PC-3 (cell line): ENCODE data around the gene GPR89B. TPM values are rescaled to one million over a fixed set of nuclear protein-coding genes. Genes with fewer than 3 reads are reported as not detected.

Experiments used
- ATAC-seq: fragments of 200-7000 bp; cut with Tn5 transposase; 2 replicates; pipeline ENCODE4 v1.9.1; 2020; ENCODE audit warnings: mild to moderate bottlenecking, moderate library complexity
- BruUV-seq: library from RNA; stranded (reverse); fragments of 400-500 nt; replicated peaks from 2 replicates; lab custom pipeline; 2021; lab: Mats Ljungman, UMichigan
- CTCF ChIA-PET: fragments of 300-600 bp; sonication (Branson Sonifier 250); formaldehyde crosslinking; loops from one replicate; lab custom pipeline; 2022; ENCODE audit warnings: antibody characterized with exemption; lab: Charles Lee
- POLR2A ChIA-PET: fragments of 300-600 bp; sonication (Branson Sonifier 250); formaldehyde crosslinking; loops from one replicate; lab custom pipeline; 2022; ENCODE audit warnings: antibody characterized with exemption; ENCODE audit not compliant: unreplicated experiment; lab: Charles Lee
- DNase-seq: peaks from one replicate; pipeline ENCODE4 v3.0.0-alpha.2; 2015
- H2AFZ ChIP-seq: fragments of 300-600 bp; sonication (generic); 2 replicates; pipeline ENCODE4 v1.6.0; 2016; ENCODE audit warnings: antibody characterized with exemption, low read length
- H3F3A ChIP-seq: fragments of 300-600 bp; sonication (generic); one replicate; pipeline ENCODE4 v1.6.0; 2017; ENCODE audit warnings: antibody characterized with exemption, low read length, control low read depth, mild to moderate bottlenecking; ENCODE audit not compliant: unreplicated experiment
- H3K27ac ChIP-seq: fragments of 300-600 bp; sonication (generic); 2 replicates; pipeline ENCODE4 v1.5.1; 2016; ENCODE audit warnings: mild to moderate bottlenecking, low read length
- H3K27me3 ChIP-seq: fragments of 300-600 bp; sonication (generic); 2 replicates; pipeline ENCODE4 v1.6.1; 2016; ENCODE audit warnings: low read length, mixed read lengths
- H3K36me3 ChIP-seq: fragments of 300-600 bp; sonication (generic); 2 replicates; pipeline ENCODE4 v1.6.1; 2016; ENCODE audit warnings: low read depth, mixed run types, low read length, mixed read lengths
- H3K4me1 ChIP-seq: fragments of 300-600 bp; sonication (generic); 2 replicates; pipeline ENCODE4 v1.5.1; 2016; ENCODE audit warnings: low read length; ENCODE audit not compliant: insufficient read depth
- H3K4me2 ChIP-seq: fragments of 300-600 bp; sonication (generic); 2 replicates; pipeline ENCODE4 v1.6.0; 2016; ENCODE audit warnings: low read length
- H3K4me3 ChIP-seq: fragments of 300-600 bp; sonication (generic); 2 replicates; pipeline ENCODE4 v1.5.1; 2016; ENCODE audit warnings: mild to moderate bottlenecking, low read length, mixed read lengths
- H3K79me2 ChIP-seq: fragments of 300-600 bp; sonication (generic); 2 replicates; pipeline ENCODE4 v1.6.1; 2017; ENCODE audit warnings: low read length, mixed read lengths
- H3K9ac ChIP-seq: fragments of 300-600 bp; sonication (generic); 2 replicates; pipeline ENCODE4 v1.6.0; 2016; ENCODE audit warnings: mild to moderate bottlenecking, low read length
- H3K9me2 ChIP-seq: fragments of 300-600 bp; sonication (generic); replicated peaks from 2 replicates; pipeline ENCODE4 v1.6.1; 2016; ENCODE audit warnings: mixed run types, low read length, mixed read lengths
- H3K9me3 ChIP-seq: fragments of 300-600 bp; sonication (generic); 2 replicates; pipeline ENCODE4 v1.6.1; 2016; ENCODE audit warnings: low read length, mixed read lengths
- H4K20me1 ChIP-seq: fragments of 300-600 bp; sonication (generic); 2 replicates; pipeline ENCODE4 v1.6.1; 2016; ENCODE audit warnings: low read length, mixed read lengths
- EZH2 ChIP-seq: fragments of 300-600 bp; sonication (generic); IDR thresholded peaks from one replicate; pipeline ENCODE4 v1.6.1; 2017; ENCODE audit warnings: antibody characterized with exemption, mild to moderate bottlenecking, low read length; ENCODE audit not compliant: unreplicated experiment
- EZH2phosphoT487 ChIP-seq: fragments of 300-600 bp; sonication (generic); IDR thresholded peaks from 2 replicates; pipeline ENCODE4 v1.6.1; 2018; ENCODE audit warnings: mild to moderate bottlenecking, antibody characterized with exemption, low read length, borderline replicate concordance
- intact Hi-C: fragments of 100-400 bp; cut with micrococcal nuclease; formaldehyde crosslinking; loops from 2 replicates; pipeline ENCODE4 v1.9.0; 2023
- total RNA-seq: library from RNA; depleted of rRNA; stranded (reverse); fragments of >200 nt; gene quantifications from 2 replicates; pipeline ENCODE4 v1.2.3, GENCODE V29; 2014
- TF ChIP-seq, protein P1 (sequence below): fragments of 300-600 bp; sonication (generic); conservative IDR thresholded peaks from 2 replicates; pipeline ENCODE4 v1.5.1; 2017; ENCODE audit warnings: antibody characterized with exemption, low read depth, mild to moderate bottlenecking, low read length

The GPR89B gene
- total RNA-seq, 1 experiment from 2014 or later = 23.4 TPM

DNA sequence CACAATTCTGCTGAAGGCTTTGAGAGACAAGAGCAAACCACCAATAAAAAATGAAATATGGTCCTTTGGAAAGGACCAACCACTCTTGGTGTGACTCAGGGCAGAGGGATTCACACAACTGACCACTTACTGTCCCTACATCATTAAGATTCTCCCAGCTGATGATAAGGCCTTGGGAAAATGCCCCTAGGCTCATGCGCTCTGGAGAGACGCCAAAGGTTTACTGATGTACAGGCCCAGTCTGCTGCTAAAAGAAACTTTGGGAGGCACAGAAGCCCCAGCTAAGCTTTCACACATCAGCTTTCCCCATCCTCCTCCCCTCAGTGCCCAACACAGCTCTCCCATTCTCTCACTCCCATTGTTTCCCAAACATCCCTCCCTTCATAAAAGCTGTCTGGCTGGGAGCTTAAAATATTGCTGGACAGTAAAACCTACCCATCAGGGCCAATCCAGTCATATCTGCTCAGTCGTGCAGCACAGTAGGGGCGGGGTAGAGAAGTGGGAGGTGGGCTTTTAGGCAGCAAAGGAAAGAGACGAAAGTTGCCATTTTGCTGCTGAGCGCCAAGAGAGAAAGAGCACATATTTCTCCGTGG lies 25.9 kb upstream of the GPR89B start, which contains the start of gene GJA8:
GJA8 (plus strand) TSS at position 543 of the 593 bp plus-strand sequence. CDS start 5,161 bp downstream, outside the sequence.
- Histone ChIP-seq H3K36me3 (no peaks in the 10 kb centered on the region), H3F3A (no peaks in the 10 kb centered on the region), H3K27me3 (no peaks in the 10 kb centered on the region), H3K4me3 (no peak within 1 kb of the TSS), H3K9ac (no peak within 1 kb of the TSS), H3K4me1 (no peaks in the 10 kb centered on the region), H3K4me2 (no peak within 1 kb of the TSS), H3K79me2 (no peaks in the 10 kb centered on the region), H2AFZ (no peak within 1 kb of the TSS), H3K27ac (no peak within 1 kb of the TSS), H3K9me3 (no peaks in the 10 kb centered on the region), H4K20me1 (no peaks in the 10 kb centered on the region), H3K9me2 (no peaks in the 10 kb centered on the region)
- DNase-seq (no peak), ATAC-seq (no peak)
- ChIA-PET CTCF (no interaction called here), POLR2A (no interaction called here)
- intact Hi-C loops = no loop called here
- BruUV-seq = no TSS peak
- TF ChIP-seq EZH2phosphoT487 = no peak
- TF ChIP-seq, protein P1, sequence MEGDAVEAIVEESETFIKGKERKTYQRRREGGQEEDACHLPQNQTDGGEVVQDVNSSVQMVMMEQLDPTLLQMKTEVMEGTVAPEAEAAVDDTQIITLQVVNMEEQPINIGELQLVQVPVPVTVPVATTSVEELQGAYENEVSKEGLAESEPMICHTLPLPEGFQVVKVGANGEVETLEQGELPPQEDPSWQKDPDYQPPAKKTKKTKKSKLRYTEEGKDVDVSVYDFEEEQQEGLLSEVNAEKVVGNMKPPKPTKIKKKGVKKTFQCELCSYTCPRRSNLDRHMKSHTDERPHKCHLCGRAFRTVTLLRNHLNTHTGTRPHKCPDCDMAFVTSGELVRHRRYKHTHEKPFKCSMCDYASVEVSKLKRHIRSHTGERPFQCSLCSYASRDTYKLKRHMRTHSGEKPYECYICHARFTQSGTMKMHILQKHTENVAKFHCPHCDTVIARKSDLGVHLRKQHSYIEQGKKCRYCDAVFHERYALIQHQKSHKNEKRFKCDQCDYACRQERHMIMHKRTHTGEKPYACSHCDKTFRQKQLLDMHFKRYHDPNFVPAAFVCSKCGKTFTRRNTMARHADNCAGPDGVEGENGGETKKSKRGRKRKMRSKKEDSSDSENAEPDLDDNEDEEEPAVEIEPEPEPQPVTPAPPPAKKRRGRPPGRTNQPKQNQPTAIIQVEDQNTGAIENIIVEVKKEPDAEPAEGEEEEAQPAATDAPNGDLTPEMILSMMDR = no peak
- TF ChIP-seq EZH2 = no peak

DNA sequence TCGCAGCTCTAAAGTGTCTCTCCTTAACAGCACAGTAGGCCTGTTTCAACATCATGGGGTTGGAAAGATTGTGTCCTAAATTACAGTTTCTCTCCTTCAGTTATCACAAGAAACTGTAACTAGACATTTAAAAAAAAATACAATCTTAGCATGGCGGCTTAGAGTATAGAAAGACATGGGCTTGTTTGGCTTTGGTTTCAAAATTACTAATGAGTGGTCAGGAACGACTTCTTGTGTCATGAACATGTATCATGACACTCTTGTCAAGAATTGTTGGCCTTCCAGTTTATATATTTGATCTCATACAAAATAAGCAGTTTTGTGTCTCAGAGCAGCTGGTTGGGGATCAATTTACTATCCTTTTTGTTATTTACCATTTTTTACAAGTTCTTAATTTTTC lies 23.5 kb upstream of the GPR89B start:
- intact Hi-C loops = no loop called here
- TF ChIP-seq, protein P1 = no peak
- no peak for TF ChIP-seq EZH2phosphoT487
- TF ChIP-seq EZH2 = no peak
- Histone ChIP-seq H3K9me2 (no peaks in the 10 kb centered on the region), H4K20me1 (no peaks in the 10 kb centered on the region), H3K36me3 (no peaks in the 10 kb centered on the region), H3K4me2 (no peak overlapping the region), H3K4me1 (no peaks in the 10 kb centered on the region), H3K9me3 (no peaks in the 10 kb centered on the region), H3F3A (no peaks in the 10 kb centered on the region), H3K27ac (no peak overlapping the region), H2AFZ (no peak overlapping the region), H3K4me3 (no peak overlapping the region), H3K79me2 (no peaks in the 10 kb centered on the region), H3K9ac (no peak overlapping the region), H3K27me3 (no peaks in the 10 kb centered on the region)
- BruUV-seq = no TSS peak
- DNase-seq (no peak), ATAC-seq (no peak)
- POLR2A ChIA-PET = no interaction called here
- CTCF ChIA-PET = no interaction called here

DNA sequence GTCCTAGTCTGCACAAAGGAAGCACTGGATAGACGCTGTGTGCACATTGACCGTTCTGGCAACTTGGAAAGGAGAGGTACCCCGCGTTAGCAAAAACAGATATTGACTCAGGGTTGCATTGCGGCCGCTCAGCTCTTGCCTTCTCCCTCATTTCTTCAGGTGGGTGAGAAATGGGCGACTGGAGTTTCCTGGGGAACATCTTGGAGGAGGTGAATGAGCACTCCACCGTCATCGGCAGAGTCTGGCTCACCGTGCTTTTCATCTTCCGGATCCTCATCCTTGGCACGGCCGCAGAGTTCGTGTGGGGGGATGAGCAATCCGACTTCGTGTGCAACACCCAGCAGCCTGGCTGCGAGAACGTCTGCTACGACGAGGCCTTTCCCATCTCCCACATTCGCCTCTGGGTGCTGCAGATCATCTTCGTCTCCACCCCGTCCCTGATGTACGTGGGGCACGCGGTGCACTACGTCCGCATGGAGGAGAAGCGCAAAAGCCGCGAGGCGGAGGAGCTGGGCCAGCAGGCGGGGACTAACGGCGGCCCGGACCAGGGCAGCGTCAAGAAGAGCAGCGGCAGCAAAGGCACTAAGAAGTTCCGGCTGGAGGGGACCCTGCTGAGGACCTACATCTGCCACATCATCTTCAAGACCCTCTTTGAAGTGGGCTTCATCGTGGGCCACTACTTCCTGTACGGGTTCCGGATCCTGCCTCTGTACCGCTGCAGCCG lies 20.3 kb upstream of the GPR89B start:
- Histone ChIP-seq H4K20me1 (no peaks in the 10 kb centered on the region), H3K27ac (no peak overlapping the region), H3K4me2 (no peak overlapping the region), H3K9me3 (no peaks in the 10 kb centered on the region), H2AFZ (no peak overlapping the region), H3K36me3 (no peaks in the 10 kb centered on the region), H3K9ac (no peak overlapping the region), H3K27me3 (no peaks in the 10 kb centered on the region), H3K9me2 (no peaks in the 10 kb centered on the region), H3K79me2 (no peaks in the 10 kb centered on the region), H3K4me1 (no peaks in the 10 kb centered on the region), H3F3A (no peaks in the 10 kb centered on the region), H3K4me3 (no peak overlapping the region)
- intact Hi-C loops = no loop called here
- no peak for DNase-seq
- no peak for TF ChIP-seq EZH2
- TF ChIP-seq, protein P1 = no peak
- TF ChIP-seq EZH2phosphoT487 = no peak
- no TSS peak for BruUV-seq
- no peak for ATAC-seq
- ChIA-PET CTCF (no interaction called here), POLR2A (no interaction called here)
